Measurements from ENCODE around the gene PTGR2. TPM values are rescaled to one million over a fixed set of nuclear protein-coding genes. Genes with fewer than 3 reads are reported as not detected.

The PTGR2 gene
- 4.1 and 7.9 TPM in 2 replicates for total RNA-seq

DNA sequence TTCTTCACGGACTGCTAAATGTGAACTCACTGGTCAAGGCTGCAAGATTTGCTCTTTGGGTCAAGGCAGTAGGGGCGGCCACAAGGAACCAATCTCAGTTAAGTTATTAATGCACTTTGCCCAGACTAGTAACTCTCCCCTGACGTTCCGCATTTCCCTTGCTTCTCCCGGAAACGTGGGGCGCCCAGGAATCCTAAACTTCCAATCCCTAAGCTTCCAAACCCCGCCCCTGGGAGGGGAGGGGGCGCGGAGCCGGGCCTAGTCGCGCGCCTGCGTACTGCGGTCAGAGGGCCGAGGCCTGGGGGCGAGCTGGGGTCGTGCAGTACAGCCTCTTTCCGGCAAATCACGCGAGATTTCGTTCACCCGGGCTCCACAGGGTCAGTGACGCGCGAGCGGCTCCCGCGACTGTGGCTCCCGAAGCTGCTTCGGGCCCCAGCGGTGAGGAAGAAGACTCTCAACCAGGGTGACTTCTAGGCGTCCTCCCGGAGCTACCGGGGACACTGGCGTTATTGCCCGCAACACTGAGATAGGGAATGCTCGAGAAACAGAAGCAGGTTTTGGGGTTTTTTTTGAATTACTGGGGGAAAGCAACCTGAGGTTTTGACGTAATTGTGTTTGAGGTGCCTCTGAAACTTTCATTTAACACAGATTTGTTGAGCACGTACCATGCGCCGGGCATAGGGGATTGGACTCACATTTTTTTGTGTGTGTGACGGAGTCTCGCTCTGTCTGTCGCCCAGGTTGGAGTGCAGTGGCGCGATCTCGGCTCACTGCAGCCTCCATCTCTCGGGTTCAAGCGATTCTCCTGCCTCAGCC lies at the start of gene PTGR2:
Gene PTGR2, plus strand, starts transcription at position 265 of the 816 bp plus-strand sequence. CDS start 7,032 bp downstream, outside the sequence.

DNA sequence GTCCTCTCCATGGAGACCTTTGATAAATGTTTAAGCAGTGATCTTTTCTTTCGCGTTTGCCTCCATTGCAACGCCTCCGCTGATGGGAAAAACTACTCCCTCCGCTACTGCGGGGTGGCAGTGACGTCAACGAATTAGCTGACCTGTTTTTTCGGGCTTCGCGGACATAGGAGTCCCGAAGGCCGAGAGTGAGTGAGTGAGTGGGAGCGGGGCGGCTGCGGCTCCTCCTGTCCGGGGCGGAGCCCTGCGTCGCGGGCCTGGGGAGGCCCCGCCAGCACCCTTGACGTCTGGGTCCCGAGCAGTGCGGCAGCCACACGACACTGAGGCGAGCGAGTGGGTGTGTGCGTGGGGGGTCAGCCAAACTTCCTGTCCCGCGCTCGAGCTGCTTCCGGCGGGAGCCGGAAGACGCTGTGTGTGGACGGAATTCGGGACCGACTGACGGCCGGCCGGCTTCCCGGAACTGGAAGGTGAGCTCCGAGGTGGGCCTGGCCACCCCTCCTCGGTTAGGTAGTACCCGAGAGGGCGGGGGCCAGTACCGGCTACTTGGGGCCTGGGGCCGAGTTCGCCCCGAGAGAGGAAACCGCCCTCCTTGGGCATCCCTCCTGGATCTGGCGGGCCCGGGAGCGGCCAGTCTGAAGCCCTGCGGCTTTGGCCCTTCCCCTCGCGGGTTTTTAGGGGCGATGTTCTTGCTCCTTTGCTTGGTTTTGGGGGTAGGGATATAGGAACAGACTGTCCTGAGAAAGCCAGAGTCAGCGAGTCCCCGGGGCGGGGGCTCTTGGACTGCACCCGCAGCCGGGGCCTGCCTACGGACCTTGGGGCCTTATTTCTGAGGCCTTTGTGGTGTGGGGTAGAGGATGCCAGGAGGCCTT lies 35.1 kb downstream of the PTGR2 start, which contains the start of gene ZNF410:
Gene ZNF410, plus strand, starts transcription at position 411 of the 869 bp plus-strand sequence. CDS start 5,317 bp downstream, outside the sequence.

Other genes with a start within 250 kb of the PTGR2 start
- 0.24 and 0.43 TPM in 2 replicates for gene ACOT6, start 239.3 kb upstream of the PTGR2 start, total RNA-seq
- gene DNAL1, start 206.8 kb upstream of the PTGR2 start, total RNA-seq: 4.9 and 6.3 TPM in 2 replicates
- gene PNMA1, start 137.4 kb upstream of the PTGR2 start, total RNA-seq: 9.6 and 10.9 TPM in 2 replicates
- 97.1 and 99.1 TPM in 2 replicates for gene ZNF410, start 35.0 kb downstream of the PTGR2 start, total RNA-seq
- gene FAM161B, start 98.3 kb downstream of the PTGR2 start, total RNA-seq: 0.96 and 1.9 TPM in 2 replicates
- gene COQ6, start 98.5 kb downstream of the PTGR2 start, total RNA-seq: 9.4 and 20.5 TPM in 2 replicates
- gene ENTPD5, start 167.5 kb downstream of the PTGR2 start, total RNA-seq: 10.8 and 17.3 TPM in 2 replicates
- 0.72 and 1.3 TPM in 2 replicates for gene BBOF1, start 167.5 kb downstream of the PTGR2 start, total RNA-seq
- gene ALDH6A1, start 232.6 kb downstream of the PTGR2 start, total RNA-seq: 12.8 and 23.4 TPM in 2 replicates
- gene LIN52, start 233.1 kb downstream of the PTGR2 start, total RNA-seq: 1.7 and 7.0 TPM in 2 replicates